Left cardiac atrium (tissue), 4 donors: Measurements from ENCODE around the gene GRM3. TPM values are rescaled to one million over a fixed set of nuclear protein-coding genes. Genes with fewer than 3 reads are reported as not detected.
A peak's percentile ranks its signal among the peaks of the same experiment; 100 is the strongest.

Source experiments
- ATAC-seq, 2 donors: fragments of 200-7000 bp; cut with Tn5 transposase; one replicate each; pipeline ENCODE4 v1.9.1; 2020; ENCODE audit warnings: mild to moderate bottlenecking in 2 of 2, moderate library complexity in 2 of 2
- DNase-seq: peaks from one replicate; pipeline ENCODE4 v3.0.0-alpha.2; 2020
- intact Hi-C, 2 donors: fragments of 100-400 bp; cut with DNase I; formaldehyde crosslinking; loops; one replicate each; pipeline versions ENCODE4 v1.14.1 to v1.15.1; 2022 to 2023
- total RNA-seq, 2 donors: library from RNA; stranded (reverse); fragmentation: NEBNext Ultra II Directional; extraction: Animal tissue kit (Norgen Biotek cat#: 25700); gene quantifications; one replicate each; pipeline ENCODE4 v1.2.1, GENCODE V29; 2021
- donor health status: DM: no; HTN: yes; CAD: no.
- donor health status: DM: no; HTN: yes; CAD: no; lungs with severe emphysema.
- donor health status: DM: yes; HTN: yes; CAD: no.
- donor health status: Dilated cardiomyopathy.

Gene GRM3
- total RNA-seq, 2 donors from 2014 or later = 0.18 TPM; not detected in 1

DNA sequence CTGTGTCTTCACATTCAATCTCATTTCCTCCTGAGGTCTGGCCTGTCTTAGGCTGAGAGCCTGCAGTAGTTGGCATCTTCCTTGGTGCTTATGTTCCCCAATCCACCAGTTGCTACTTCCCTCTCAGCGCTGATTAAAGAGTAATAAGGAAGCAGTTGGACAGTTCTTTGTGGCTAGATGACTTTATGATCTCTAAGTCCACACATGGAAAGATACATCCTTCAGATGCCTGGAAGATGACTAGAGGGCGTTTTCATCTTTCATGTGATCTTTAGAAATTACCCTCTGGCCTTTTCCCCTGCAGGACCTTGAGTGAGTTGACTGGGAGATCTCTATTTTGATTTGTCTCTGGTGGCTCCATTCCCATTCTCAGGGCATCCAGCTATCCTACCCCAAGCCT is 204.5 kb downstream of the GRM3 start:
- intact Hi-C loops = no loop called here
- ATAC-seq = no peak
- no peak for DNase-seq

DNA sequence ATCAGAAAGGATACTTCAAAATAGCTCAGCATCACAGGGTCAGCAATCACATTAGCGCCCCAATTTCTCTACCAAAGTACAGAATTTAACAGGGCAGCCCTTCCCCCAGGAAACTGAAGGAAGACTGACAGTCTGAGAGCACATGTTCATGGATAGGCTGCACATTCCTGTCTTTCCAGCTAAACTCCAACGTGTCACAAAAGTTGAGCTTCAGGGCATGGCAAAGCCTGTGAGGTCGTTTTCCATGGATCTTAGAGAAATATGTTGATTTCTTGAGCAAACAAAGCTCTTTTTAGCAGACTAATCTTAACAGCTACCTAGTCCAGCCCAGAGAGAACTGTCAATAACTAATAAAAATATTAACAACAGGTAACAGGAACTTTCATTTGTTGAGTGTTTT is 207.9 kb downstream of the GRM3 start:
- intact Hi-C loops = no loop called here
- no peak for DNase-seq
- no peak for ATAC-seq

DNA sequence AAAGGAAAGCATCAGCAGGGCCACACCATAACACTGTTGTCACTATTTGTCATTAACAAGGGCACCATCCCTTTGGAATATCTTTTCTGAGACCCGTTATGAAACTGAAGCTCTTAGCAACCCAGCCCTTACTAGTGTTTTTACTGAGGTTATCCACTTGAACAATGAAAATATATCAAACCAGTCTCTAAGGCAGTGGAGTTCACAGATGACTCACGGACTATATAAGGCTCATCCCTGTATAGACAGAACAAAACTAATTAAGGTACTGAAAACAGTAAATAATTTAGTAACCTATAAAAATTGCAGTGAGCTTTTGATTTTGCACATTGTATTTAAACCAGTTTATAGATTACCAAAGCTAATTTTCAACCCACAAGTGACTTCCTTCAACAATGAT is 219.7 kb downstream of the GRM3 start:
- intact Hi-C loops = no loop called here
- ATAC-seq (no peak), DNase-seq (no peak)

DNA sequence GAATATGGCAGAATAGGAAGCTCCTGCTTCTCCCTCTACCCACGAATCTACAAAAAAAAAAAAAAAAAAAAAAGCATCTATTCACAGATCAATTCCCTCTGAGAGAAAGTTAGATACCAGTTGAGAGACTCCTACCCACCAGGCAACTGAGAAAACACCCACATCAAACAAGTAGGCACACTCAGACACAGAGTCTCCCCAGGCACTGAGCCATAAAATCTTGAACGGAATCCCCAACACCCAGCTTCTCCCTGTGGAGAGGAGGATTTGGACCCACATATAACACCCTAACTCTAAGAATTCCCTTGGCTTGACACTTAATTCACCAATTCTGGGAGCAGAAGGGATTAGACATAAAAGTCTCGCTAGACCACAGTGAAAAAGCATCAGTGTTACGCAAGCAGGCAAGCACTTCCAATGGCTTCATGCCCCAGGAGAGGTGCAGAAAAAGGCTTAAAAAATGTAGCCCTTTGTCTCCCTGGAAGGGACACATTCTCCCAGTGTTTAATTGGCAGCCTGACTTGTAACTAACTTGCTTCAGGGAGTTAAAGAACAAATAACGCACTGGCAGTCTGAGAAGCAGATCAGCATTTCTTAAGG is 223.6 kb downstream of the GRM3 start:
- intact Hi-C loops = no loop called here
- ATAC-seq = no peak
- no peak for DNase-seq

DNA sequence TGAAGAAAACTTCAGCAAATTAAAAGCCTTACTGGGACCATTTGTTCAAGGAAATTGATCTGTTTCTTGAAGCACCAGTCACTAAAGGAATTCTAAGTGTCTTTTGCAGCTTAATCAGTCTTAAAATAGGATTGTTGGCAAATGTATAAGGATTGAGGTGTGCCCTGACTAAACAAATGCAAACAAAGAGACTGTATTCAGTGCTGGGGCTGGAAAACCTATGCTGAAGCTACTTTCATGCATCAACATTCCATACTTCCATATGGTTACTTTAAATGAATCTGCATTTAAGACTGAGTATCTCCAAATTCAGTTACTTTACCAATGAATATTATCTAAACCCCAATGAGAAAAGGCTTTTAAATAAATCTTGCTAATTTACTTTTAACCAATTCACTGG is 232.4 kb downstream of the GRM3 start:
- DNase-seq (no peak), ATAC-seq (no peak)
- intact Hi-C loops = no loop called here

DNA sequence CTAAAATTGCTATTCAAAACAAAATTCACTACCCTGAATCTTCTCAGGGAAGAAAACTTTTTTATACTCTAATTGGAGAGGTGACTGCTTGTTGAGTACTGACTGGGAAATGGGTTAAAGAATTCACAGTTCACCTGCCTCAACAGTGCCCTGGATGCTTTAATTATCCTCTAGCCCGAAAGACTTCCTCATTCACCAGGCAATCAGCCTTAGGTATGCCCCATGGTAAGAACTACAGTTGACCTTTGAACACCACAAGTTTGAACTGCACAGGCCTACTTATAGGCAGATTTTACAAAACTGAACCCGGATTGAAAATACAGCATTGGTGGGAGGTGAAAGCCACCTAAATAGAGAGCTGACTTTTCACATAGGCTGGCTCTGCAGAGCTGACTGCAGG is 240.4 kb downstream of the GRM3 start:
- no peak for ATAC-seq
- intact Hi-C loops = no loop called here
- no peak for DNase-seq

DNA sequence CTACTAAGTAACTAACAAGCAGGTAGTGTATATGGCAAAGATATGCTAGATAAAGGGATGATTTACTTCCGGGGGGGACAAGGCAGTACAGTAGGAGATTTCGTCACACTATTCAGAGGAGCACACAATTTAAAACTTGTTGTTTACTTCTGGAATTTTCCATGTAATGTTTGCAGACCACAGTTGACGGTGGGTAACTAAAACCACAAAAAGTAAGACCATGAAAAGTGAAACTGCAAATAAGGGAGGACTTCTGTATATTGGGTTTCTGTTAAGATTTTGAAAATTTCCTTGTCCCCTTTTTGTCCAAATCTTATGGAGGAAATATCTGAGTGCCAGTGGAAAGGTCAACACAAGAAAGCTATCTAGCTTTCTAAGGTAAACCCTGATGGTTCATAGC is 245.8 kb downstream of the GRM3 start:
- intact Hi-C loops = no loop called here
- no peak for DNase-seq
- no peak for ATAC-seq

DNA sequence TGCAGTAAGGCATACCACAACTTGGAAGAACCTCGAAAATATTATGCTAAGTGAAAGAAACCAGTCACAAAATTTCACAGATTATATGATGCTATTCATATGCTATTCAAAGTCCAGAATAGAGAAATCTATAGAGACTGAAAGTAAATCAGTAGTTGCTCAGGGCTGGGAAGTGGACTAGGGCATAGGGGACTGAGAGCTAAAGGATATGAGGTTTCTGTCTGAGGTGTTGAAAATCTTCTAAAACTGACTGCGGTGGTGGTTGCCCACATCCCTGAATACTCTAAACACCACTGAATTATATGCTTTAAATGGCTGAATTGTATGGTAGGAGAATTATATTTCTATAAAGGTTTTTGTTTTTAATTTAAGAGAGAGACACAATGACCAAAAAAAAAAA is 254.5 kb downstream of the GRM3 start:
- intact Hi-C loops = no loop called here
- DNase-seq (no peak), ATAC-seq (no peak)

DNA sequence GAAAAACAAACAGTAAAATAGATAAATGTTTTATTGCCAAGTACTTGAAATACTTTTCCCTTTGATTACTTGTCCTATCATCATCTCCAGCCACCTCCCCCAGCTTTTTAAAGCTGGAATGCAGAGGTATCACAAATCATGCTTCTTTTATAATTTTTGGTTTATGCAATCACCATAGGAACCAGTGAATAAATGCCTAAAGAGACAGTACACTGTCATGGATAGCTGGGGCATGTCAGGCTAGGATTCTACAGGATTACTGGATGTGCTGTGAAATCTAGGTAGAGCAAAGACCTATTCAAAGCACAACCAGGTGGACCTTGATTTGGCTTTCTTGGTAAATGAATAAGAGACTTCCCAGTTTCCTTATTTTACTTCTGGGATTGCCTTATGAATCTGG is 257.2 kb downstream of the GRM3 start:
- intact Hi-C loops = loop anchor here in 1 of 2 donors (10.0 kb wide), 1 partner anchor 1016 kb away; no protein-coding TSS in a partner anchor
- no peak for DNase-seq
- ATAC-seq = peak in 1 of 2 donors; percentile 65

DNA sequence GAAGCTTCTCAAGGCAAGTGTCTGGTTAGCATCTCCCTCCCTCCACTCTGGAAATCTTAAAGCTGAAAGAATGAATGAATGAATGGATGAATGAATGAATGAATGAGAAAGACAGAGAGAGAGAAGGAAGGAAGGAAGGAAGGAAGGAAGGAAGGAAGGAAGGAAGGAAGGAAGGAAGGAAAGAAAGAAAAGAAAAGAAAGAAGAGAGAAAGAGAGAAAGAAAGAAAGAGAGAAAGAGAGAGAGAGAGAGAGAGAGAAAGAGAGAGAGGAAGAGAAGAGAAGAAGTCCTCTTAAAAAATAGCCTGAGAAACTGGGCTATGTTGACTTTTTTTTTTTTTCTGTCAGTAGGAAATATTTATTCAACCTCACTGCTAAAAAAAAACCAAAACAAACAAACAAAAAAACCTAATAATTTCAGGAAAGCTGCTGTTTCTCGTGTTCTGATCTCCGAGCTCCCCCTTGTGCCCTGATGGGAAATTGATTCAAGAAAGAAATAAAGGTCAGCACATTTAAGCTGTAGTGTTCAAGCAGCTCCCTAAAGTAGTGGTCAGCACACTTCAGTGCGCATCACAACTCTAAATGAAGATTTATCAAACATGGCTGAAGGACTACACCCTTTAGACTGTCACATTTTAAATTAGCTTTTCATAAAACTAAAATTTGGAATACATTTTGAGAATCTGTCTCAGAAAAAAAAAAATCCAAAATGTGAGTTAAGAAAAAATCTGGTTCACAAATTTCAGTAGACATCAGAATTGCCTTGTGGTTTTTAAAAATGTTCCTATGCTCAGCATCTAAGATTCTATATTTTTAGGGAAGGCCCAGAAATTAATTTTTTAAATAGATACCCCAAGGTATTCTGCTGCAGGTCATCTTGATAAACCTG is 261.5 kb downstream of the GRM3 start:
- intact Hi-C loops = loop anchor here (5.0 to 10.0 kb wide), 2 partner anchors 1013 to 1020 kb away; no protein-coding TSS in a partner anchor
- ATAC-seq (no peak), DNase-seq (no peak)

DNA sequence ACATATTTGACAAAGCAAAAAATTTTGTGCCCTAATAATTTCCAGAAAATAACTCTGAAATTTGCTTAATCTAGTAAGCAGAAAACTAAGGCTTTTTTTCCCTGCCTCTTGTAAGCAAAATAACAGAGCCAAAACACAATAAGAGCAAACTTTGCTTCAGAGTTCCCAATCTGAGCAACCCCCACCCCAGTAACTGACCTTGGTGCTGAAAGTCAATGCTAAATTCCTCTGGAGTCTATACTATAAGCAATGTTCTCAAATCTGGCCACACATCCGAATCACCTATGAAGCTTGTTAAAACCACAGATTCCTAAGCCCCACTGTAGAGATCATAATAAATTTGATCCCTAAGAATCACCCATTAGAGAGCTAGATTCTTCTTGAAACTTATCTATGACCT is 265.2 kb downstream of the GRM3 start:
- DNase-seq (no peak), ATAC-seq (no peak)
- intact Hi-C loops = loop anchor here (5.0 to 10.0 kb wide), 2 partner anchors 1017 to 1024 kb away; no protein-coding TSS in a partner anchor

DNA sequence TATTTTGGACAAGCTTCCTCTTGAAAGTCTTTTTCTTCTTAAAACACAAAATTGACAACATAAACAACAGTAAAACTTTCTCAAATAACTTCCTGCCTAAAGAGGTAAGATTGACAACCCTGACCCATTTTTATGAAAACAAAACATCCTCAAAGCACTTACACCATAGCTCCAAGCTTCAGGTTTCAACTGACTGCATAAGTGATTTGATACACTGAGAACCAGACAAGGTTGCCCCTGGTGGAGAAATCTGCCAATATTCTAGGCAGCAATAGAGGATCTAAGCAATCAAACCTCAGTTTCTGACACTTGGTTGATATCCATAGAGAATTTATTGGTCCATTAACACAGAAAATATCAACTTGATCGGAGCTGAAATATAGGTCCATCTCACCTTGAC is 267.9 kb downstream of the GRM3 start:
- DNase-seq = no peak
- ATAC-seq = no peak

DNA sequence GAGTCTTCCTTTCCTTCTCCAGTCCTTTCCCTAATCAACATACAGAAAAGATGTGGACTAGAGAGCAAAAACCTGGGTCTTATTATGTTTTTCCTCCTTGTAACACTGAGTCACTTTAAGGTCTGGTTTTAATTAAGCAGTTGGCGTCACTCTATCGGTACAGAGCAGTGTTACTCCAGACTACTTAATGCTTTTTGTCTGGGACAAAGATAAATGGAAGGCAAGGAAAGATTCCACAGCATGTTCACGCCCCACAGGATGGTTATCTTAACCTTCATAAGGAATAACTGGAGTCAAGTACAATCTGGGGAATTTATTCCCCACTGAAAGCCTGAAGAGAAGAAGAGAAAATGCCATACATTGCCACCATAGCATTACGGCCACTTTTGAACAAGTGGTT is 270.0 kb downstream of the GRM3 start:
- DNase-seq (no peak), ATAC-seq (peak in 1 of 2 donors; percentile 75)
- intact Hi-C loops = no loop called here

More for the DNA sequence above, 267.9 kb downstream of the GRM3 start:
- intact Hi-C loops = no loop called here
